Memory B cell (primary cell): ENCODE results near the gene ZNF766.
"Not testable (repeated sequence)": the region's sequence is repeated elsewhere in the genome, so short reads cannot be mapped to it uniquely, and the experiment has no call there.

Experiments used
- ATAC-seq: fragments of 150-1000 bp; cut with Tn5 transposase; 2 replicates; pipeline ENCODE4 v1.10.0; 2021; ENCODE audit warnings: low read depth, mild to moderate bottlenecking, moderate library complexity
- DNase-seq, 2 donors: peaks; one replicate each; pipeline ENCODE4 v3.0.0; 2022; ENCODE audit warnings: low spot score in 2 of 2
- H3K27ac Mint-ChIP-seq: one replicate; pipeline ENCODE4 v1.8.0; 2022; ENCODE audit warnings: mild to moderate bottlenecking, moderate library complexity, mixed read lengths
- H3K27me3 Mint-ChIP-seq: one replicate; pipeline ENCODE4 v1.8.0; 2022; ENCODE audit warnings: mixed read lengths
- H3K36me3 Mint-ChIP-seq: one replicate; pipeline ENCODE4 v1.8.0; 2022; ENCODE audit warnings: mild to moderate bottlenecking, mixed read lengths
- H3K4me1 Mint-ChIP-seq: one replicate; pipeline ENCODE4 v1.8.0; 2022; ENCODE audit warnings: mixed read lengths
- H3K4me3 Mint-ChIP-seq: one replicate; pipeline ENCODE4 v1.8.0; 2022; ENCODE audit warnings: mild to moderate bottlenecking, moderate library complexity, mixed read lengths
- H3K9me3 Mint-ChIP-seq: one replicate; pipeline ENCODE4 v1.8.0; 2022; ENCODE audit warnings: mixed read lengths

The ZNF766 gene

GRCh38 chr19:52237771-52238400 is 31.5 kb upstream of the ZNF766 start:
- H3K4me1 Mint-ChIP-seq = no peaks in the 10 kb centered on the region
- DNase-seq (peak; percentile 45 to 54), ATAC-seq (peak; percentile 63)
- H3K27ac Mint-ChIP-seq = no peak overlapping the region
- H3K36me3 Mint-ChIP-seq = no peaks in the 10 kb centered on the region
- H3K27me3 Mint-ChIP-seq = no peaks in the 10 kb centered on the region
- H3K4me3 Mint-ChIP-seq = no peak overlapping the region
- no peaks in the 10 kb centered on the region for H3K9me3 Mint-ChIP-seq

- Mint-ChIP-seq H3K27me3 (peaks cover 5% of the 10 kb centered on the region), H3K4me3 (no peak overlapping the region), H3K4me1 (no peaks in the 10 kb centered on the region), H3K27ac (no peak overlapping the region), H3K36me3 (no peaks in the 10 kb centered on the region), H3K9me3 (no peaks in the 10 kb centered on the region)
- ATAC-seq (no peak), DNase-seq (no peak)
Measured at GRCh38 chr19:52244021-52244420, 25.4 kb upstream of the ZNF766 start.

- Mint-ChIP-seq H3K4me3 (no peak overlapping the region), H3K4me1 (no peaks in the 10 kb centered on the region), H3K9me3 (peaks cover 4% of the 10 kb centered on the region), H3K27me3 (peaks cover 5% of the 10 kb centered on the region), H3K27ac (no peak overlapping the region), H3K36me3 (no peaks in the 10 kb centered on the region)
- ATAC-seq (peak; percentile 73), DNase-seq (peak in 1 of 2 donors; percentile 40)
Measured at GRCh38 chr19:52248241-52248640, 21.1 kb upstream of the ZNF766 start.

- Mint-ChIP-seq H3K9me3 (peaks cover 3% of the 10 kb centered on the region), H3K4me3 (no peak overlapping the region), H3K27ac (no peak overlapping the region), H3K27me3 (peaks cover 3% of the 10 kb centered on the region), H3K36me3 (no peaks in the 10 kb centered on the region), H3K4me1 (no peaks in the 10 kb centered on the region)
- DNase-seq (no peak), ATAC-seq (no peak)
Measured at GRCh38 chr19:52258426-52258825, 11.0 kb upstream of the ZNF766 start.

- not testable (repeated sequence) for H3K27me3 Mint-ChIP-seq, H3K27ac Mint-ChIP-seq, H3K9me3 Mint-ChIP-seq, DNase-seq, H3K4me3 Mint-ChIP-seq, H3K4me1 Mint-ChIP-seq, ATAC-seq, H3K36me3 Mint-ChIP-seq
Measured at GRCh38 chr19:52265556-52265955, 3.8 kb upstream of the ZNF766 start.

GRCh38 chr19:52270266-52270885 is 989 bp downstream of the ZNF766 start:
- peaks cover 4% of the 10 kb centered on the region for H3K9me3 Mint-ChIP-seq
- H3K36me3 Mint-ChIP-seq = peaks cover 34% of the 10 kb centered on the region
- no peaks in the 10 kb centered on the region for H3K27me3 Mint-ChIP-seq
- DNase-seq (peak in 1 of 2 donors; percentile 14), ATAC-seq (no peak)
- H3K27ac Mint-ChIP-seq = peak overlapping the region; percentile 95
- H3K4me3 Mint-ChIP-seq = peak overlapping the region; percentile 95
- peaks cover 37% of the 10 kb centered on the region for H3K4me1 Mint-ChIP-seq

- H3K27me3 Mint-ChIP-seq = no peaks in the 10 kb centered on the region
- H3K36me3 Mint-ChIP-seq = peaks cover 46% of the 10 kb centered on the region
- H3K4me3 Mint-ChIP-seq = no peak overlapping the region
- H3K4me1 Mint-ChIP-seq = peaks cover 50% of the 10 kb centered on the region
- no peak overlapping the region for H3K27ac Mint-ChIP-seq
- DNase-seq (no peak), ATAC-seq (no peak)
- peaks cover 8% of the 10 kb centered on the region for H3K9me3 Mint-ChIP-seq
Measured at GRCh38 chr19:52273301-52273700, 3.9 kb downstream of the ZNF766 start.

- Mint-ChIP-seq H3K27me3 (no peaks in the 10 kb centered on the region), H3K4me3 (no peak overlapping the region), H3K27ac (peak overlapping the region; percentile 62), H3K36me3 (peaks cover 55% of the 10 kb centered on the region), H3K4me1 (peaks cover 54% of the 10 kb centered on the region), H3K9me3 (peaks cover 12% of the 10 kb centered on the region)
- ATAC-seq = no peak
- no peak for DNase-seq
Measured at GRCh38 chr19:52274191-52274590, 4.8 kb downstream of the ZNF766 start.

GRCh38 chr19:52275988-52276387 is 6.6 kb downstream of the ZNF766 start:
- H3K36me3 Mint-ChIP-seq = peaks cover 53% of the 10 kb centered on the region
- no peaks in the 10 kb centered on the region for H3K27me3 Mint-ChIP-seq
- H3K9me3 Mint-ChIP-seq = peaks cover 12% of the 10 kb centered on the region
- H3K27ac Mint-ChIP-seq = no peak overlapping the region
- H3K4me1 Mint-ChIP-seq = peaks cover 46% of the 10 kb centered on the region
- no peak for DNase-seq
- no peak overlapping the region for H3K4me3 Mint-ChIP-seq
- peak; percentile 56 for ATAC-seq

GRCh38 chr19:52277471-52277870 is 8.1 kb downstream of the ZNF766 start:
- ATAC-seq (no peak), DNase-seq (no peak)
- Mint-ChIP-seq H3K9me3 (peaks cover 12% of the 10 kb centered on the region), H3K27me3 (no peaks in the 10 kb centered on the region), H3K4me1 (peaks cover 36% of the 10 kb centered on the region), H3K27ac (peak overlapping the region; percentile 11), H3K36me3 (peaks cover 54% of the 10 kb centered on the region), H3K4me3 (no peak overlapping the region)

GRCh38 chr19:52286256-52286655 is 16.9 kb downstream of the ZNF766 start:
- ATAC-seq (no peak), DNase-seq (no peak)
- Mint-ChIP-seq H3K27me3 (no peaks in the 10 kb centered on the region), H3K4me3 (no peak overlapping the region), H3K9me3 (peaks cover 4% of the 10 kb centered on the region), H3K36me3 (peaks cover 64% of the 10 kb centered on the region), H3K27ac (no peak overlapping the region), H3K4me1 (no peaks in the 10 kb centered on the region)

- H3K4me3 Mint-ChIP-seq = no peak overlapping the region
- peak overlapping the region; percentile 53 for H3K27ac Mint-ChIP-seq
- peaks cover 7% of the 10 kb centered on the region for H3K9me3 Mint-ChIP-seq
Measured at GRCh38 chr19:52291781-52292180, 22.4 kb downstream of the ZNF766 start.

GRCh38 chr19:52292946-52293345 is 23.6 kb downstream of the ZNF766 start:
- not testable (repeated sequence) for H3K4me3 Mint-ChIP-seq

More at GRCh38 chr19:52291781-52292180, 22.4 kb downstream of the ZNF766 start:
- DNase-seq = no peak
- no peaks in the 10 kb centered on the region for H3K27me3 Mint-ChIP-seq
- no peak for ATAC-seq
- peaks cover 37% of the 10 kb centered on the region for H3K36me3 Mint-ChIP-seq
- H3K4me1 Mint-ChIP-seq = no peaks in the 10 kb centered on the region

GRCh38 chr19:52296400-52296772 is 27.0 kb downstream of the ZNF766 start:
- Mint-ChIP-seq H3K27ac (peak overlapping the region; percentile 94), H3K4me1 (peaks cover 12% of the 10 kb centered on the region), H3K9me3 (peaks cover 14% of the 10 kb centered on the region), H3K36me3 (peaks cover 36% of the 10 kb centered on the region), H3K4me3 (peak overlapping the region; percentile 80), H3K27me3 (no peaks in the 10 kb centered on the region)
- no peak for DNase-seq
- no peak for ATAC-seq

More at GRCh38 chr19:52292946-52293345, 23.6 kb downstream of the ZNF766 start:
- not testable (repeated sequence) for DNase-seq, H3K27ac Mint-ChIP-seq, H3K27me3 Mint-ChIP-seq, H3K4me1 Mint-ChIP-seq, H3K9me3 Mint-ChIP-seq, ATAC-seq
- H3K36me3 Mint-ChIP-seq = peaks cover 34% of the 10 kb centered on the region
